ENCODE results near the gene ZNF460. TPM values are rescaled to one million over a fixed set of nuclear protein-coding genes. Genes with fewer than 3 reads are reported as not detected.

The ZNF460 gene
- total RNA-seq, 1 donor from 2014 or later = 76.2 TPM

DNA sequence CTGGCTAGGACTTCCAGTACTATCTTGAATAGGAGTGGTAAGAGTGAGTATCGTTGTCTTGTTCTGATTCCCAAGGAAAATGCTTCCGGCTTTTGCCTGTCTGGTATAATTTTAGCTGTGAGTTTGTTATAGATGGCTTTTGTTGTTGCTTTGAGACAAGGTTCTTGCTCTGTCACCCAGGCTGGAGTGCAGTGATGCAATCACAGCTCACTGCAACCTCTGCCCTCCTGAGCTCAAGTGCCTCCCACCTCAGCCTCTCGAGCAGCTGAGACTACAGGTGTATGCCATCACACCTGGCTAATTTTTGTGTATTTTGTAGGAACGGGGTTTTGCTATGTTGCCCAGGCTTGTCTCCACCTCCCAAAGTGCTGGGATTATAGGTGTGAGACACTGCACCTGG lies 33.9 kb downstream of the ZNF460 start:
- DNase-seq (ENCODE audit: low spot score in 2 of 2, unreplicated experiment in 2 of 2) = no peak
- TF ChIP-seq, protein P1, sequence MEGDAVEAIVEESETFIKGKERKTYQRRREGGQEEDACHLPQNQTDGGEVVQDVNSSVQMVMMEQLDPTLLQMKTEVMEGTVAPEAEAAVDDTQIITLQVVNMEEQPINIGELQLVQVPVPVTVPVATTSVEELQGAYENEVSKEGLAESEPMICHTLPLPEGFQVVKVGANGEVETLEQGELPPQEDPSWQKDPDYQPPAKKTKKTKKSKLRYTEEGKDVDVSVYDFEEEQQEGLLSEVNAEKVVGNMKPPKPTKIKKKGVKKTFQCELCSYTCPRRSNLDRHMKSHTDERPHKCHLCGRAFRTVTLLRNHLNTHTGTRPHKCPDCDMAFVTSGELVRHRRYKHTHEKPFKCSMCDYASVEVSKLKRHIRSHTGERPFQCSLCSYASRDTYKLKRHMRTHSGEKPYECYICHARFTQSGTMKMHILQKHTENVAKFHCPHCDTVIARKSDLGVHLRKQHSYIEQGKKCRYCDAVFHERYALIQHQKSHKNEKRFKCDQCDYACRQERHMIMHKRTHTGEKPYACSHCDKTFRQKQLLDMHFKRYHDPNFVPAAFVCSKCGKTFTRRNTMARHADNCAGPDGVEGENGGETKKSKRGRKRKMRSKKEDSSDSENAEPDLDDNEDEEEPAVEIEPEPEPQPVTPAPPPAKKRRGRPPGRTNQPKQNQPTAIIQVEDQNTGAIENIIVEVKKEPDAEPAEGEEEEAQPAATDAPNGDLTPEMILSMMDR (IDR thresholded peaks at IDR 0.05; ENCODE audit: unreplicated experiment) = no peak
- no peaks in the 10 kb centered on the region for H3K36me3 Mint-ChIP-seq
- no peak overlapping the region for H3K27ac Mint-ChIP-seq
- H3K9me3 Mint-ChIP-seq = peaks cover 4% of the 10 kb centered on the region
- no peaks in the 10 kb centered on the region for H3K4me1 Mint-ChIP-seq
- no peak overlapping the region for H3K4me3 Mint-ChIP-seq
- H3K27me3 Mint-ChIP-seq (ENCODE audit: low read depth) = peaks cover 56% of the 10 kb centered on the region

DNA sequence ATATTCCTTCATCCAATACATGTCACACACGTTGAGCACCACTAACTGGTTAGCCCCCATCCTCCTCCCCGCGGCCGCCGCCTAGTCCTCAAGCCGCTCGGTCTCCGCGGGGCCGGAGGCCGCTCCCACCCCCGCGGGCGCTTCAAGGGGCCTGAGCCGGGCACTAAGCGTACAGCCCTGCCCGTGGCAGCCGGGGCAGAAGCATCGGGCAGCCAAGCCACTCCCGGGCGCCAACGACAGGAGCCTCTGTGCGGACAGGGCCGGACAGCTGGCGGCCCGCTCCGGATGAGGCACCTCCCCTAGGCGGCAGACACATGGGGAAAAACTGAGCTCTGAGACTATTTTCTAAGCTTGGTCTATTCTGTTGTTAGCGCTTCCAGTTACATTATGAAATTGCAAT lies 37.2 kb downstream of the ZNF460 start:
- Mint-ChIP-seq H3K9me3 (no peaks in the 10 kb centered on the region), H3K27me3 (ENCODE audit: low read depth) (peaks cover 50% of the 10 kb centered on the region), H3K36me3 (no peaks in the 10 kb centered on the region), H3K4me3 (no peak overlapping the region), H3K27ac (no peak overlapping the region), H3K4me1 (peaks cover 23% of the 10 kb centered on the region)
- no peak for DNase-seq (ENCODE audit: low spot score in 2 of 2, unreplicated experiment in 2 of 2)
- TF ChIP-seq, protein P1 (IDR thresholded peaks at IDR 0.05; ENCODE audit: unreplicated experiment) = no peak

DNA sequence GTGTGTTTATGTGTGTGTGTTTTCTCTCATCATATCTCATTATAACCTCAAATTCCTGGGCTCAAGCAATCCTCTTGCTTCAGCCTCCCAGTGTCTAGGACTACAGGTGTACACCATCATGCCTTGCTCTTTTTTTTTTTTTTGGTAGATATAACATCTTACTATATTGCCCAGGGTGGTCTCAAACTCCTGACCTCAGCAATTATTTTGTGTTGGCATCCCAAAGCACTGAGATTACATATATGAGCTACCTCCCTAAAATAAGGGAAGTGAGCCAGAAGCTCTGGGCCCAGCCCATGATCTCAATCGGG lies 39.5 kb downstream of the ZNF460 start:
- DNase-seq (ENCODE audit: low spot score in 2 of 2, unreplicated experiment in 2 of 2) = no peak
- TF ChIP-seq, protein P1 (IDR thresholded peaks at IDR 0.05; ENCODE audit: unreplicated experiment) = no peak
- Mint-ChIP-seq H3K27ac (peak overlapping the region; percentile 99), H3K36me3 (peaks cover 8% of the 10 kb centered on the region), H3K9me3 (no peaks in the 10 kb centered on the region), H3K4me3 (peak overlapping the region; percentile 93), H3K27me3 (ENCODE audit: low read depth) (peaks cover 28% of the 10 kb centered on the region), H3K4me1 (peaks cover 27% of the 10 kb centered on the region)

DNA sequence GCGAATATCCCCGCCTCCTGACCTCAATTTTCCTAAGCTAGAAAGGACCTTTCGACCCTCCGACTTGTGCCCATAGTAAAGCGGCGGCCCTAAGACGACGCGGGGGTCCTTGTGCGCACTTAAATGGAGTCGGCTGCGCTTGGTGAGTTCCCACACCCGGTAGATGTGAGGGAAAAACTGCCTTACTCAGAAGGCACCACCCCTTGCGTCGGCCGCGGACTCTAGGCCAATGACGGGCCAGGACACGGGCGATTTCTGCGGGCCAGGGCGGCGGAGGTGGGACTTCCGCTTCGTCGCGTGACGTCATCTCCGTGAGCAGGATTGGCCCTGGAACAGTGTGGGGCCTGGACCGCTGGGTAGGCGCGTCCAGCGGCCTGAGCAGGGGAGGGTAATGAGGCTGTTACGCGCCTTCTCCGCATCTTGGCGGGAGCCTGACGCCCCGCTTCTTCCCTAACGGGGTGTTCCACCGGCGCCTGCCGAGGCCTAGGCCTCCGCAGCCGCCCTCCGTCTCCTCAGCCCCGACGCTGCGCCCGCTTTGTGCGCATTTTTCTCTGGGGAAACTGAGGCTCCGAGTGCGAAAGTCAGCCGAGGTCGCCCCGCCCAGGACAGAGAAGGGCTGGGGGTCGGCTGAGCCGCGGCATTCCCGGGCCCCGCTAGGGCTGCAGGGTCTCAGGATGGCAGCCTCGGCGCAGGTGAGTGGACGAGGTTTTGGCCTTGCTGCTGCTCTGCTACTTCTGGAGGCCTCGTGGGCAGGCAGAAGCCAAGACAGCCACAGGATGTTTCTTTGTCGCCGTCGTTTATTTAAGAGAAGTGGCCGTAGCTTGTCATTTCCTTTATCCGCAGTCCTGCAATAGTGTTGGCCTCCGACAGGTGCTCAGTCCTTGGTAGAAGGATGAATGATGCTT lies 40.1 kb downstream of the ZNF460 start, which contains the start of gene ZNF543:
Gene ZNF543, plus strand, starts transcription at position 293 of the 905 bp plus-strand sequence. Its CDS starts 382 bp downstream, at position 675.
- Mint-ChIP-seq H3K27me3 (ENCODE audit: low read depth) (peaks cover 22% of the 10 kb centered on the region), H3K27ac (peak within 1 kb of the TSS; percentile 99), H3K9me3 (no peaks in the 10 kb centered on the region), H3K36me3 (peaks cover 10% of the 10 kb centered on the region), H3K4me3 (peak within 1 kb of the TSS; percentile 93), H3K4me1 (peaks cover 27% of the 10 kb centered on the region)
- TF ChIP-seq, protein P1 (IDR thresholded peaks at IDR 0.05; ENCODE audit: unreplicated experiment) = no peak
- peak; percentile 87 to 95 for DNase-seq (ENCODE audit: low spot score in 2 of 2, unreplicated experiment in 2 of 2)

DNA sequence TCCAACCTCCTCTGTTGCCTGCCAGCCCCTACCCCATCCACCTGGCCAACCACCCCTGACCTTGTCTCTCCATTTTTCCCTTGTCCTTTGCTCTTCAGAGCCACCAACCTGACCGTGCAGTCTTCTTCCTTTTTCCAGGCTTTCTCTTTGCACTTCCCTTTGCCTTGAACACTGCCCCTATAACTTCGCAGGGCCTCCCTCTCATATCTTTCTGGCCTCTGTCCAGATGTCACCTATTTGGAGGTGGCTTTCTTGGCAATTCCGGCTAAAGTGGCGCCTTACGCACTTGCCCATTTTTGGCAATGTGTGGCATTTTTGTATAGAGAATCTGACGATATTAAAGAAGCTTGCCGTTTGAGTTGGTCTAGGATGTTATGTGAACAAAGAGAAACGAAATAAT lies 40.8 kb downstream of the ZNF460 start:
- peaks cover 27% of the 10 kb centered on the region for H3K4me1 Mint-ChIP-seq
- no peaks in the 10 kb centered on the region for H3K9me3 Mint-ChIP-seq
- peak overlapping the region; percentile 99 for H3K27ac Mint-ChIP-seq
- peak overlapping the region; percentile 93 for H3K4me3 Mint-ChIP-seq
- peaks cover 15% of the 10 kb centered on the region for H3K36me3 Mint-ChIP-seq
- TF ChIP-seq, protein P1 (IDR thresholded peaks at IDR 0.05; ENCODE audit: unreplicated experiment) = no peak
- peaks cover 15% of the 10 kb centered on the region for H3K27me3 Mint-ChIP-seq (ENCODE audit: low read depth)
- DNase-seq (ENCODE audit: low spot score in 2 of 2, unreplicated experiment in 2 of 2) = no peak

All from mesothelial cell of epicardium (in vitro differentiated cells).